ENCODE measurements around the gene TP53INP2.
A peak's percentile ranks its signal among the peaks of the same experiment; 100 is the strongest.
"Not testable (repeated sequence)": the region's sequence is repeated elsewhere in the genome, so short reads cannot be mapped to it uniquely, and the experiment has no call there.

The TP53INP2 gene

GRCh38 chr20:34710861-34711574 lies 6.9 kb downstream of the TP53INP2 start:
- H3K9me3 ChIP-seq (ENCODE audit: insufficient read depth, low read length), result no peaks in the 10 kb centered on the region
- peaks cover 12% of the 10 kb centered on the region for H3K4me1 ChIP-seq (ENCODE audit: insufficient read depth, insufficient read length)
- TF ChIP-seq YY1 (IDR thresholded peaks at IDR 0.05; ENCODE audit: insufficient read depth, insufficient read length), result no peak
- TF ChIP-seq ZNF274 (IDR thresholded peaks at IDR 0.05; ENCODE audit: low read depth, low read length), result no peak
- no peak for TF ChIP-seq SUZ12 (IDR thresholded peaks at IDR 0.05; ENCODE audit: extremely low read depth, insufficient read depth, insufficient read length)
- no peak for DNase-seq (ENCODE audit: low read depth, low spot score)
- H3K27me3 ChIP-seq (ENCODE audit: insufficient read depth, insufficient read length), result peaks cover 24% of the 10 kb centered on the region
- peak overlapping the region; percentile 81 for H3K9ac ChIP-seq (ENCODE audit: insufficient read length, low read depth)
- H3K4me3 ChIP-seq (ENCODE audit: insufficient read length, low read depth), result no peak overlapping the region
- peaks cover 29% of the 10 kb centered on the region for H3K36me3 ChIP-seq (ENCODE audit: insufficient read depth, insufficient read length, low read length)

- Histone ChIP-seq H3K4me1 (ENCODE audit: insufficient read depth, insufficient read length) (peaks cover 10% of the 10 kb centered on the region), H3K9ac (ENCODE audit: insufficient read length, low read depth) (no peak overlapping the region), H3K27me3 (ENCODE audit: insufficient read depth, insufficient read length) (peaks cover 24% of the 10 kb centered on the region), H3K9me3 (ENCODE audit: insufficient read depth, low read length) (no peaks in the 10 kb centered on the region), H3K36me3 (ENCODE audit: insufficient read depth, insufficient read length, low read length) (peaks cover 29% of the 10 kb centered on the region), H3K4me3 (ENCODE audit: insufficient read length, low read depth) (no peak overlapping the region)
- TF ChIP-seq YY1 (IDR thresholded peaks at IDR 0.05; ENCODE audit: insufficient read depth, insufficient read length), result no peak
- no peak for TF ChIP-seq SUZ12 (IDR thresholded peaks at IDR 0.05; ENCODE audit: extremely low read depth, insufficient read depth, insufficient read length)
- no peak for DNase-seq (ENCODE audit: low read depth, low spot score)
Measured at GRCh38 chr20:34711813-34712430, 7.8 kb downstream of the TP53INP2 start.

GRCh38 chr20:34712525-34713192 lies 8.5 kb downstream of the TP53INP2 start:
- no peak for TF ChIP-seq ZNF274 (IDR thresholded peaks at IDR 0.05; ENCODE audit: low read depth, low read length)
- TF ChIP-seq SUZ12 (IDR thresholded peaks at IDR 0.05; ENCODE audit: extremely low read depth, insufficient read depth, insufficient read length), result no peak
- TF ChIP-seq YY1 (IDR thresholded peaks at IDR 0.05; ENCODE audit: insufficient read depth, insufficient read length), result no peak
- peaks cover 8% of the 10 kb centered on the region for H3K4me1 ChIP-seq (ENCODE audit: insufficient read depth, insufficient read length)

GRCh38 chr20:34713194-34713943 lies 9.2 kb downstream of the TP53INP2 start:
- H3K4me3 ChIP-seq (ENCODE audit: insufficient read length, low read depth), result no peak overlapping the region
- H3K4me1 ChIP-seq (ENCODE audit: insufficient read depth, insufficient read length), result peaks cover 8% of the 10 kb centered on the region
- no peaks in the 10 kb centered on the region for H3K9me3 ChIP-seq (ENCODE audit: insufficient read depth, low read length)
- TF ChIP-seq YY1 (IDR thresholded peaks at IDR 0.05; ENCODE audit: insufficient read depth, insufficient read length) (no peak), SUZ12 (IDR thresholded peaks at IDR 0.05; ENCODE audit: extremely low read depth, insufficient read depth, insufficient read length) (no peak), ZNF274 (IDR thresholded peaks at IDR 0.05; ENCODE audit: low read depth, low read length) (no peak)
- DNase-seq (ENCODE audit: low read depth, low spot score), result no peak
- H3K27me3 ChIP-seq (ENCODE audit: insufficient read depth, insufficient read length), result peaks cover 18% of the 10 kb centered on the region
- H3K9ac ChIP-seq (ENCODE audit: insufficient read length, low read depth), result no peak overlapping the region
- peaks cover 32% of the 10 kb centered on the region for H3K36me3 ChIP-seq (ENCODE audit: insufficient read depth, insufficient read length, low read length)

More at GRCh38 chr20:34712525-34713192, 8.5 kb downstream of the TP53INP2 start:
- Histone ChIP-seq H3K36me3 (ENCODE audit: insufficient read depth, insufficient read length, low read length) (peaks cover 29% of the 10 kb centered on the region), H3K9ac (ENCODE audit: insufficient read length, low read depth) (no peak overlapping the region), H3K4me3 (ENCODE audit: insufficient read length, low read depth) (no peak overlapping the region), H3K9me3 (ENCODE audit: insufficient read depth, low read length) (no peaks in the 10 kb centered on the region), H3K27me3 (ENCODE audit: insufficient read depth, insufficient read length) (peaks cover 21% of the 10 kb centered on the region)
- DNase-seq (ENCODE audit: low read depth, low spot score), result no peak

- peaks cover 18% of the 10 kb centered on the region for H3K27me3 ChIP-seq (ENCODE audit: insufficient read depth, insufficient read length)
- DNase-seq (ENCODE audit: low read depth, low spot score); H3K9ac ChIP-seq (ENCODE audit: insufficient read length, low read depth); H3K4me3 ChIP-seq (ENCODE audit: insufficient read length, low read depth); H3K4me1 ChIP-seq (ENCODE audit: insufficient read depth, insufficient read length); H3K9me3 ChIP-seq (ENCODE audit: insufficient read depth, low read length): not testable (repeated sequence)
- H3K36me3 ChIP-seq (ENCODE audit: insufficient read depth, insufficient read length, low read length), result peaks cover 32% of the 10 kb centered on the region
Measured at GRCh38 chr20:34713944-34714515, 9.9 kb downstream of the TP53INP2 start.

- TF ChIP-seq SUZ12 (IDR thresholded peaks at IDR 0.05; ENCODE audit: extremely low read depth, insufficient read depth, insufficient read length) (no peak), YY1 (IDR thresholded peaks at IDR 0.05; ENCODE audit: insufficient read depth, insufficient read length) (no peak), ZNF274 (IDR thresholded peaks at IDR 0.05; ENCODE audit: low read depth, low read length) (no peak)
- H3K4me1 ChIP-seq (ENCODE audit: insufficient read depth, insufficient read length), result peaks cover 8% of the 10 kb centered on the region
- H3K36me3 ChIP-seq (ENCODE audit: insufficient read depth, insufficient read length, low read length), result peaks cover 35% of the 10 kb centered on the region
- H3K9me3 ChIP-seq (ENCODE audit: insufficient read depth, low read length), result no peaks in the 10 kb centered on the region
- peaks cover 14% of the 10 kb centered on the region for H3K27me3 ChIP-seq (ENCODE audit: insufficient read depth, insufficient read length)
- H3K9ac ChIP-seq (ENCODE audit: insufficient read length, low read depth), result no peak overlapping the region
- no peak for DNase-seq (ENCODE audit: low read depth, low spot score)
- H3K4me3 ChIP-seq (ENCODE audit: insufficient read length, low read depth), result no peak overlapping the region
Measured at GRCh38 chr20:34715384-34715783, 11.2 kb downstream of the TP53INP2 start.

All from NT2/D1 (cell line).